WTC11 (cell line): ENCODE results near the gene INHBB.

Experiments used
- RELA ChIP-seq: sonication (generic); formaldehyde crosslinking; IDR thresholded peaks from 2 replicates; pipeline ENCODE4 v1.8.1; 2022; ENCODE audit warnings: missing genetic modification reagents, mild to moderate bottlenecking, borderline replicate concordance
- ZNF532 ChIP-seq: fragments of 250-450 bp; sonication (Bioruptor Pico); IDR thresholded peaks from 2 replicates; pipeline ENCODE4 v1.9.0; 2021; ENCODE audit warnings: mild to moderate bottlenecking, borderline replicate concordance

GRCh38 chr2:120305937-120306490 lies 39.9 kb upstream of the INHBB start:
- TF ChIP-seq ZNF532 (CRISPR knock-in tag): no peak
- TF ChIP-seq RELA (CRISPR knock-in tag): no peak
